ENCODE data around the gene CEP290.
"Not testable (repeated sequence)": the region's sequence is repeated elsewhere in the genome, so short reads cannot be mapped to it uniquely, and the experiment has no call there.

CEP290 gene

DNA sequence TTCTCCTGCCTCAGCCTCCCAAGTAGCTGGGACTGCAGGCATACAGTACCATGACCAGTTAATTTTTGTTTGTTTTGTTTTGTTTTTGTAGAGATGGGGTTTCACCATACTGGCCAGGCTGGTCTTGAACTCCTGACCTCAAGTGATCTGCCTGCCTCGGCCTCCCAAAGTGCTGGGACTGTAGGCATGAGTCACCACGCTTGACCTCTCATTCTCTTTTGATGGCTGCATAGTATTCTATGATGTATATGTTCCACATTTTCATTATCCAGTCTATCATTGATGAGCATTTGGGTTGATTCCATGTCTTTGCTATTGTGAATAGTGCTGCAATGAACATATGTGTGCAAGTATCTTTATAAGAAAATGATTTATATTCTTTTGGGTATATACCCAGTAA is 8.7 kb downstream of the CEP290 start:
- not testable (repeated sequence) for H3K4me1 ChIP-seq (ENCODE audit: control insufficient read depth in 1 of 2, insufficient read depth in 2 of 2, low read length in 2 of 2); H2AK5ac ChIP-seq (ENCODE audit: low read length); H3K4me2 ChIP-seq (ENCODE audit: low read length); H2BK5ac ChIP-seq (ENCODE audit: low read depth, low read length, poor library complexity); H3K4me3 ChIP-seq (ENCODE audit: low read depth, low read length); H3K18ac ChIP-seq (ENCODE audit: low read length); H3K23ac ChIP-seq (ENCODE audit: low read length); H3K36me3 ChIP-seq (ENCODE audit: control insufficient read depth in 1 of 2, insufficient read depth in 2 of 2, low read length in 2 of 2); H2BK12ac ChIP-seq (ENCODE audit: low read length); H3K79me1 ChIP-seq (ENCODE audit: low read length); H3K4ac ChIP-seq (ENCODE audit: low read depth, low read length); H4K8ac ChIP-seq (ENCODE audit: low read depth, low read length); H4K91ac ChIP-seq (ENCODE audit: low read depth, low read length); H3K79me2 ChIP-seq (ENCODE audit: control insufficient read depth, insufficient read depth, low read length, poor library complexity); H3K9me3 ChIP-seq (ENCODE audit: insufficient read depth, low read depth, low read length); H2AFZ ChIP-seq (ENCODE audit: insufficient read depth, low read length, poor library complexity); H2BK120ac ChIP-seq (ENCODE audit: insufficient read depth, low read length, poor library complexity); H3K14ac ChIP-seq (ENCODE audit: low read length); H3K9ac ChIP-seq (ENCODE audit: low read length); H4K12ac ChIP-seq (ENCODE audit: low read depth, low read length); H3K27me3 ChIP-seq (ENCODE audit: insufficient read depth, low read length); H3K27ac ChIP-seq (ENCODE audit: low read depth, low read length); DNase-seq
- WGBS (ENCODE audit: extremely low coverage, insufficient coverage, insufficient read length): no CpG with 5 or more reads among the region's 2 CpGs

DNA sequence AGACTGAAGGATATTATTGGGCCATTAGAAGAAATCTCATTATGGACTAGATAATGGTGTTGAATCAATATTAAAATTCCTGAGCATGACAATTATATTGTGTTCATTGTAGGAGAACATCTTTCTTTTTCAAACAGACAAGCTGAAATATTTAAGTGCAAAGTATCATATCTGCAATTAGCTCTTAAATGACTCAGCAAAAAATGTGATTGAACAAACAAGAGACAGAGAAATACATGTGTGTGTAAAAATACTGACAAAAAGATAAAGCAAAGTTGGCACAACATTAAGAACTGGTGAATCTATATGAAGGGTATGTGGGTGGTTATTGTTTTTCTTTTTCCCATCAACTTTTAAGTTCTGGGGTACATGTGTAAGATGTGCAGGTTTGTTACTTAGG is 9.5 kb downstream of the CEP290 start:
- Histone ChIP-seq H4K8ac (ENCODE audit: low read depth, low read length) (no peak overlapping the region), H3K9ac (ENCODE audit: low read length) (no peak overlapping the region), H2BK120ac (ENCODE audit: insufficient read depth, low read length, poor library complexity) (no peak overlapping the region), H3K18ac (ENCODE audit: low read length) (no peak overlapping the region), H3K4me2 (ENCODE audit: low read length) (no peak overlapping the region), H4K12ac (ENCODE audit: low read depth, low read length) (no peak overlapping the region), H3K36me3 (ENCODE audit: control insufficient read depth in 1 of 2, insufficient read depth in 2 of 2, low read length in 2 of 2) (no peaks in the 10 kb centered on the region), H3K23ac (ENCODE audit: low read length) (no peak overlapping the region), H3K9me3 (ENCODE audit: insufficient read depth, low read depth, low read length) (no peaks in the 10 kb centered on the region), H3K4me3 (ENCODE audit: low read depth, low read length) (no peak overlapping the region), H3K4ac (ENCODE audit: low read depth, low read length) (no peak overlapping the region), H3K79me1 (ENCODE audit: low read length) (no peaks in the 10 kb centered on the region), H2BK5ac (ENCODE audit: low read depth, low read length, poor library complexity) (no peak overlapping the region), H2AK5ac (ENCODE audit: low read length) (no peak overlapping the region), H3K14ac (ENCODE audit: low read length) (no peak overlapping the region), H3K79me2 (ENCODE audit: control insufficient read depth, insufficient read depth, low read length, poor library complexity) (no peaks in the 10 kb centered on the region), H4K91ac (ENCODE audit: low read depth, low read length) (no peak overlapping the region), H3K27me3 (ENCODE audit: insufficient read depth, low read length) (no peaks in the 10 kb centered on the region), H2AFZ (ENCODE audit: insufficient read depth, low read length, poor library complexity) (no peak overlapping the region), H3K27ac (ENCODE audit: low read depth, low read length) (no peak overlapping the region), H3K4me1 (ENCODE audit: control insufficient read depth in 1 of 2, insufficient read depth in 2 of 2, low read length in 2 of 2) (no peaks in the 10 kb centered on the region), H2BK12ac (ENCODE audit: low read length) (no peak overlapping the region)
- DNase-seq: no peak

DNA sequence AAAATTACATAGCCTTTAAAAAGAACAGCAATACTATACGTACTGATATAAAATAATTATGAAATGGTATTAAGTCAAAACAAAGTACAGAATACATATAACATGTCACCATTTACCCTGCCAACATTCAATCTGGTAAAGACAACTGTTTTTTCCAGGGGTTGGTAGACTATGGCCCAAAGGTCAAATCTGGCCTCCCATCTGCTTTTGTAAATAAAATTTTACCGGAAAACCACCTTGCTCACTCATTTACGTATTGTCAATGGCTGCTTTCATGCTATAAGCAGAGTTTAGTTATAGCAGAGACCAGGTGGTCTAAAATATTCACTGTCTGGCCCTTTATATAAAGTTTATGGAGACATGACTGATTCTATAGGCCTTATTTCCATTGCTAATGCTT is 14.0 kb downstream of the CEP290 start:
- Histone ChIP-seq H3K36me3 (ENCODE audit: control insufficient read depth in 1 of 2, insufficient read depth in 2 of 2, low read length in 2 of 2) (peaks cover 0 to 2% of the 10 kb centered on the region in 2 experiments), H2AK5ac (ENCODE audit: low read length) (no peak overlapping the region), H3K4me1 (ENCODE audit: control insufficient read depth in 1 of 2, insufficient read depth in 2 of 2, low read length in 2 of 2) (no peaks in the 10 kb centered on the region), H3K27ac (ENCODE audit: low read depth, low read length) (no peak overlapping the region), H2BK12ac (ENCODE audit: low read length) (no peak overlapping the region), H2BK5ac (ENCODE audit: low read depth, low read length, poor library complexity) (no peak overlapping the region), H3K18ac (ENCODE audit: low read length) (no peak overlapping the region), H3K14ac (ENCODE audit: low read length) (no peak overlapping the region), H3K27me3 (ENCODE audit: insufficient read depth, low read length) (no peaks in the 10 kb centered on the region), H2AFZ (ENCODE audit: insufficient read depth, low read length, poor library complexity) (no peak overlapping the region), H3K4me3 (ENCODE audit: low read depth, low read length) (no peak overlapping the region), H3K9me3 (ENCODE audit: insufficient read depth, low read depth, low read length) (no peaks in the 10 kb centered on the region), H4K12ac (ENCODE audit: low read depth, low read length) (no peak overlapping the region), H3K9ac (ENCODE audit: low read length) (no peak overlapping the region), H4K91ac (ENCODE audit: low read depth, low read length) (no peak overlapping the region), H2BK120ac (ENCODE audit: insufficient read depth, low read length, poor library complexity) (no peak overlapping the region), H3K23ac (ENCODE audit: low read length) (no peak overlapping the region), H3K4ac (ENCODE audit: low read depth, low read length) (no peak overlapping the region), H4K8ac (ENCODE audit: low read depth, low read length) (no peak overlapping the region), H3K79me2 (ENCODE audit: control insufficient read depth, insufficient read depth, low read length, poor library complexity) (no peaks in the 10 kb centered on the region), H3K79me1 (ENCODE audit: low read length) (no peaks in the 10 kb centered on the region), H3K4me2 (ENCODE audit: low read length) (no peak overlapping the region)
- DNase-seq: no peak
- WGBS (ENCODE audit: extremely low coverage, insufficient coverage, insufficient read length): no CpG with 5 or more reads among the region's 3 CpGs

DNA sequence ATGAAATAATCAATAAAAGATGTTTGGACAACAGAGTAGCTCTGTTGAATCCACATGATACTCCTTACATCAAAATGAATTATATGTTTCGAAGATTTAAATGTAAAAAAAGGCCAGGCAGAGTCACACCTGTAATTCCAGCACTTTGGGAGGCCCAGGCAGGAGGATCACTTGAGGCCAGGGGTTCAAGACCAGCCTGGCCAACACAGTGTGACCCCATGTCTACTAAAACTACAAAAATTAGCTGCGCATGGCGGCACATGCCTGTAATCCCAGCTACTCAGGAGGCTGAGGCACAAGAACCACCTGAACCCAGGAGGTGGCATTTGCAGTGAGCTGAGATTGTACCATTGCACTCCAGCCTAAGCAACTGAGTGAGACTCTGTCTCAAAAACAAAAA is 14.8 kb downstream of the CEP290 start:
- no peak overlapping the region for H4K8ac ChIP-seq (ENCODE audit: low read depth, low read length)
- no peak overlapping the region for H2AK5ac ChIP-seq (ENCODE audit: low read length)
- H2BK5ac ChIP-seq (ENCODE audit: low read depth, low read length, poor library complexity): no peak overlapping the region
- H3K9ac ChIP-seq (ENCODE audit: low read length): no peak overlapping the region
- H2BK120ac ChIP-seq (ENCODE audit: insufficient read depth, low read length, poor library complexity): no peak overlapping the region
- H3K4me2 ChIP-seq (ENCODE audit: low read length): no peak overlapping the region
- H3K4me1 ChIP-seq (ENCODE audit: control insufficient read depth in 1 of 2, insufficient read depth in 2 of 2, low read length in 2 of 2): no peaks in the 10 kb centered on the region
- H3K4me3 ChIP-seq (ENCODE audit: low read depth, low read length): no peak overlapping the region
- H4K12ac ChIP-seq (ENCODE audit: low read depth, low read length): no peak overlapping the region
- no peak overlapping the region for H3K23ac ChIP-seq (ENCODE audit: low read length)
- no CpG with 5 or more reads among the region's 3 CpGs for WGBS (ENCODE audit: extremely low coverage, insufficient coverage, insufficient read length)
- H3K79me2 ChIP-seq (ENCODE audit: control insufficient read depth, insufficient read depth, low read length, poor library complexity): no peaks in the 10 kb centered on the region
- no peak for DNase-seq
- no peak overlapping the region for H3K4ac ChIP-seq (ENCODE audit: low read depth, low read length)
- no peak overlapping the region for H4K91ac ChIP-seq (ENCODE audit: low read depth, low read length)
- H3K18ac ChIP-seq (ENCODE audit: low read length): no peak overlapping the region
- no peaks in the 10 kb centered on the region for H3K9me3 ChIP-seq (ENCODE audit: insufficient read depth, low read depth, low read length)
- H2AFZ ChIP-seq (ENCODE audit: insufficient read depth, low read length, poor library complexity): no peak overlapping the region
- H3K14ac ChIP-seq (ENCODE audit: low read length): no peak overlapping the region
- no peak overlapping the region for H2BK12ac ChIP-seq (ENCODE audit: low read length)
- H3K27me3 ChIP-seq (ENCODE audit: insufficient read depth, low read length): no peaks in the 10 kb centered on the region
- H3K36me3 ChIP-seq (ENCODE audit: control insufficient read depth in 1 of 2, insufficient read depth in 2 of 2, low read length in 2 of 2): peaks cover 0 to 2% of the 10 kb centered on the region in 2 experiments
- no peak overlapping the region for H3K27ac ChIP-seq (ENCODE audit: low read depth, low read length)
- H3K79me1 ChIP-seq (ENCODE audit: low read length): no peaks in the 10 kb centered on the region

Measured in trophoblast cell (in vitro differentiated cells and primary cell).